ENCODE measurements around the gene PRKAG3.

Gene PRKAG3

GRCh38 chr2:218802386-218802994 lies 29.1 kb downstream of the PRKAG3 start:
- no peak overlapping the region for H3K4me3 ChIP-seq (ENCODE audit: low read depth, low read length)
- no peak for DNase-seq (ENCODE audit: low read depth)
- no peak for TF ChIP-seq CTCF (IDR thresholded peaks at IDR 0.05; ENCODE audit: low read depth, low read length, missing control alignments)

GRCh38 chr2:218799990-218800389 lies 31.6 kb downstream of the PRKAG3 start:
- no peak for TF ChIP-seq CTCF (IDR thresholded peaks at IDR 0.05; ENCODE audit: low read depth, low read length, missing control alignments)
- DNase-seq (ENCODE audit: low read depth) = no peak
- H3K4me3 ChIP-seq (ENCODE audit: low read depth, low read length) = no peak overlapping the region

- no peak for TF ChIP-seq CTCF (IDR thresholded peaks at IDR 0.05; ENCODE audit: low read depth, low read length, missing control alignments)
- no peak overlapping the region for H3K4me3 ChIP-seq (ENCODE audit: low read depth, low read length)
- no peak for DNase-seq (ENCODE audit: low read depth)
Measured at GRCh38 chr2:218798767-218799504, 32.7 kb downstream of the PRKAG3 start.

- H3K4me3 ChIP-seq (ENCODE audit: low read depth, low read length) = no peak overlapping the region
- no peak for DNase-seq (ENCODE audit: low read depth)
- TF ChIP-seq CTCF (IDR thresholded peaks at IDR 0.05; ENCODE audit: low read depth, low read length, missing control alignments) = no peak
Measured at GRCh38 chr2:218796691-218797090, 34.9 kb downstream of the PRKAG3 start.

GRCh38 chr2:218792433-218792832 lies 39.2 kb downstream of the PRKAG3 start:
- no peak overlapping the region for H3K4me3 ChIP-seq (ENCODE audit: low read depth, low read length)
- no peak for TF ChIP-seq CTCF (IDR thresholded peaks at IDR 0.05; ENCODE audit: low read depth, low read length, missing control alignments)
- no peak for DNase-seq (ENCODE audit: low read depth)

- no peak for DNase-seq (ENCODE audit: low read depth)
- TF ChIP-seq CTCF (IDR thresholded peaks at IDR 0.05; ENCODE audit: low read depth, low read length, missing control alignments) = no peak
- H3K4me3 ChIP-seq (ENCODE audit: low read depth, low read length) = no peak overlapping the region
Measured at GRCh38 chr2:218788529-218789255, 42.9 kb downstream of the PRKAG3 start.
